H1 (cell line): Measurements from ENCODE around the gene ELMO3. TPM values are rescaled to one million over a fixed set of nuclear protein-coding genes. Genes with fewer than 3 reads are reported as not detected.

Experiments
- EZH2 ChIP-seq: fragments of 200-600 bp; sonication (generic); IDR thresholded peaks from 2 replicates; pipeline ENCODE4 v1.7.1; 2012; ENCODE audit warnings: low read depth, mild to moderate bottlenecking, moderate library complexity, low read length, inconsistent platforms; ENCODE audit not compliant: severe bottlenecking
- RAD21 ChIP-seq, 2 experiments: IDR thresholded peaks in 1 of 2; conservative IDR thresholded peaks in 1 of 2; 2 replicates each; pipeline ENCODE4 v1.6.1; 2011; ENCODE audit warnings: low read depth in 2 of 2, low read length in 2 of 2, improper control_type of control experiment in 1 of 2, inconsistent platforms in 1 of 2, mild to moderate bottlenecking in 1 of 2, moderate library complexity in 1 of 2
- RFX5 ChIP-seq: IDR thresholded peaks from 2 replicates; pipeline ENCODE4 v1.6.1; 2011; ENCODE audit warnings: low read depth, low read length, improper control_type of control experiment, borderline replicate concordance
- SP1 ChIP-seq: IDR thresholded peaks from 2 replicates; pipeline ENCODE4 v1.6.1; 2011; ENCODE audit warnings: low read depth, low read length
- TEAD4 ChIP-seq: IDR thresholded peaks from 2 replicates; pipeline ENCODE4 v1.6.1; 2012; ENCODE audit warnings: low read depth, low read length, inconsistent platforms, mixed read lengths
- polyA plus RNA-seq, 7 experiments: library from polyadenylated mRNA; depleted of rRNA in 3 of 7; stranded (reverse) in 5 of 7; unstranded in 2 of 7; fragments of >200 nt in 5 of 7; fragments of 200-250 nt in 2 of 7; gene quantifications; 1 replicate in 5 of 7; 2 replicates in 1 of 7; 4 replicates in 1 of 7; pipeline versions ENCODE4 v1.2.1 to v1.2.3, GENCODE V29; 2011 to 2013; ENCODE audit warnings: missing spikeins in 2 of 7, mixed read lengths in 2 of 7
- total RNA-seq: library from RNA; stranded (reverse); fragmentation: NEBNext Ultra II Directional; extraction: Animal tissue kit (Norgen Biotek cat#: 25700); gene quantifications from 2 replicates; pipeline ENCODE4 v1.2.1, GENCODE V29; 2021
- TF ChIP-seq, protein P1 (sequence below): IDR thresholded peaks from 2 replicates; pipeline ENCODE4 v1.6.1; 2011; ENCODE audit warnings: low read depth, mild to moderate bottlenecking, low read length; ENCODE audit not compliant: insufficient read depth
- TF ChIP-seq, protein P2 (sequence below), 3 experiments: IDR thresholded peaks; 1 replicate in 2 of 3; 2 replicates in 1 of 3; pipeline versions ENCODE4 v1.5.1 to v1.6.1; 2011; ENCODE audit warnings: low read length in 3 of 3, mild to moderate bottlenecking in 3 of 3, inconsistent platforms in 2 of 3, low read depth in 1 of 3, moderate library complexity in 1 of 3; ENCODE audit not compliant: insufficient read depth in 1 of 3; ENCODE audit errors: control extremely low read depth in 1 of 3

The ELMO3 gene
- total and polyA plus RNA-seq, 2 of the 8 experiments (the other 6 are each of a cell fraction or from before 2014, with no cell fraction given), result 9.6 to 10.9 TPM

DNA sequence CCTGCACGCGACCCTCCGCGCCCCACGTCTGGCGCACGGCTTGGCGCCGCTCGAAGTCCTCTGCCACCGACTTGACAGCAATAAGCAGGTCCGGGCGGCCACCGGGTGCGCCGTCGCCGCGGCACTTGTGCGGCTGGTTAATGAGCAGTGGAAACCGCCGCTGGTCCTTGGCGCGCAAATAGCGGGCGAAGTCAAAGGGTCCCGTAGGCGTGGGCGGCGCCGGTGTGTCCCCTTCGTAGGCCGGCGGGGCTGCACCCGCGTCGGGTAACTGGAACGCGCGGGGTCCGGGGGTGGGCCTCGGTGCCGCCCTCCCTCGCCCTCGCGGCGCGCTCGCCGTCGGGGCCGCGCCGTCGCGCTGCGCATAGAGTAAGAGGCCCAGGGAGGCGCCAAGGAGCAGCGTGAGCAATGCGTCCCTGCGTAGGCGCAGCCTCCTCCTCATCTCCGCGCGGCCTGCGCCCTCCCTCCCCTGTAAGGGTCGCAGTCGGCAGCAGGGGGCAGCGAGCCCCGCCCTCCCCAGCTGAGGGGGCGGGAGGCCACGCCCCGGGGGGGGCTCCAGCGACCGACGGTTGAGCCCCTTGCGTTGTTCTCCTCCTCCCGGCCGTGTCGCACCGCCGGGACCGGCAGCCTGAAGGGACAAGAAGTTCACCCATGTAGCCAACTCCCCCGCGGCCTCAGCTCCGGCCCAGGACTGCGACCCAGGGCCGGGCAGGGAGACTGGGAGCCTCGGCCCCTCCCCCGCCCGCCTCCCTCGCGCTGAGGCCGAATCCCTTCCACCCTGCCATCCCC lies 48.7 kb upstream of the ELMO3 start (continued):
- peak; percentile 26 for TF ChIP-seq EZH2
- peak in 1 of 2 experiments; percentile 1; a peak in 2 of 4 replicates for TF ChIP-seq RAD21 (IDR thresholded peaks at IDR 0.05 in 1 of 2, conservative IDR thresholded peaks at IDR 0.05 in 1 of 2; ENCODE audit: low read depth in 2 of 2, low read length in 2 of 2)
- TF ChIP-seq, protein P1, sequence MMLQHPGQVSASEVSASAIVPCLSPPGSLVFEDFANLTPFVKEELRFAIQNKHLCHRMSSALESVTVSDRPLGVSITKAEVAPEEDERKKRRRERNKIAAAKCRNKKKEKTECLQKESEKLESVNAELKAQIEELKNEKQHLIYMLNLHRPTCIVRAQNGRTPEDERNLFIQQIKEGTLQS, result 0 out of 2 replicates have a peak, but pooled peaks have one; percentile 13
- TF ChIP-seq, protein P2, sequence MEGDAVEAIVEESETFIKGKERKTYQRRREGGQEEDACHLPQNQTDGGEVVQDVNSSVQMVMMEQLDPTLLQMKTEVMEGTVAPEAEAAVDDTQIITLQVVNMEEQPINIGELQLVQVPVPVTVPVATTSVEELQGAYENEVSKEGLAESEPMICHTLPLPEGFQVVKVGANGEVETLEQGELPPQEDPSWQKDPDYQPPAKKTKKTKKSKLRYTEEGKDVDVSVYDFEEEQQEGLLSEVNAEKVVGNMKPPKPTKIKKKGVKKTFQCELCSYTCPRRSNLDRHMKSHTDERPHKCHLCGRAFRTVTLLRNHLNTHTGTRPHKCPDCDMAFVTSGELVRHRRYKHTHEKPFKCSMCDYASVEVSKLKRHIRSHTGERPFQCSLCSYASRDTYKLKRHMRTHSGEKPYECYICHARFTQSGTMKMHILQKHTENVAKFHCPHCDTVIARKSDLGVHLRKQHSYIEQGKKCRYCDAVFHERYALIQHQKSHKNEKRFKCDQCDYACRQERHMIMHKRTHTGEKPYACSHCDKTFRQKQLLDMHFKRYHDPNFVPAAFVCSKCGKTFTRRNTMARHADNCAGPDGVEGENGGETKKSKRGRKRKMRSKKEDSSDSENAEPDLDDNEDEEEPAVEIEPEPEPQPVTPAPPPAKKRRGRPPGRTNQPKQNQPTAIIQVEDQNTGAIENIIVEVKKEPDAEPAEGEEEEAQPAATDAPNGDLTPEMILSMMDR (IDR thresholded peaks at IDR 0.05; ENCODE audit: control extremely low read depth in 1 of 3, insufficient read depth in 1 of 3, low read depth in 1 of 3, low read length in 3 of 3), result peak in 2 of 3 experiments; percentile 31 to 77; a peak in 2 of 4 replicates
- no peak for TF ChIP-seq RFX5
- TF ChIP-seq SP1, result 0 out of 2 replicates have a peak, but pooled peaks have one; percentile 37
- TF ChIP-seq TEAD4, result 0 out of 2 replicates have a peak, but pooled peaks have one; percentile 5
